KG1 (cell line): ENCODE results near the gene RDM1.
"Not testable (repeated sequence)": the region's sequence is repeated elsewhere in the genome, so short reads cannot be mapped to it uniquely, and the experiment has no call there.

ENCODE experiments used
- DNase-seq: peaks from one replicate; lab custom pipeline; 2025; lab: John Stamatoyannopoulos, UW

Gene RDM1

GRCh38 chr17:35930211-35931065 lies at the start of gene RDM1:
TSS of gene RDM1 (minus strand) at chr17:35930773. CDS start at chr17:35930727, 46 bp downstream.
- no peak for DNase-seq

- DNase-seq, result no peak
Measured at GRCh38 chr17:35978346-35978745, 47.8 kb upstream of the RDM1 start.

GRCh38 chr17:35977509-35977908 lies 46.9 kb upstream of the RDM1 start:
- no peak for DNase-seq

- no peak for DNase-seq
Measured at GRCh38 chr17:35973333-35974260, 43.0 kb upstream of the RDM1 start.

GRCh38 chr17:35972945-35973332 lies 42.4 kb upstream of the RDM1 start:
- no peak for DNase-seq

GRCh38 chr17:35972535-35972934 lies 42.0 kb upstream of the RDM1 start:
- no peak for DNase-seq

- DNase-seq, result no peak
Measured at GRCh38 chr17:35972066-35972465, 41.5 kb upstream of the RDM1 start.

GRCh38 chr17:35969558-35970380 lies 39.2 kb upstream of the RDM1 start:
- peak; percentile 40 for DNase-seq

- no peak for DNase-seq
Measured at GRCh38 chr17:35968520-35969054, 38.0 kb upstream of the RDM1 start.

GRCh38 chr17:35965272-35965671 lies 34.7 kb upstream of the RDM1 start:
- no peak for DNase-seq

GRCh38 chr17:35963663-35964062 lies 33.1 kb upstream of the RDM1 start:
- DNase-seq, result no peak

- DNase-seq, result no peak
Measured at GRCh38 chr17:35953720-35954119, 23.1 kb upstream of the RDM1 start.

- no peak for DNase-seq
Measured at GRCh38 chr17:35949401-35949800, 18.8 kb upstream of the RDM1 start.

GRCh38 chr17:35948092-35948491 lies 17.5 kb upstream of the RDM1 start:
- no peak for DNase-seq

GRCh38 chr17:35947156-35947585 lies 16.6 kb upstream of the RDM1 start:
- peak; percentile 38 for DNase-seq

GRCh38 chr17:35944151-35944550 lies 13.6 kb upstream of the RDM1 start:
- DNase-seq, result no peak

GRCh38 chr17:35943537-35943936 lies 13.0 kb upstream of the RDM1 start, which contains the start of gene LYZL6:
TSS of gene LYZL6 (minus strand) at chr17:35943713. CDS start at chr17:35939356, 4,357 bp downstream.
- DNase-seq, result no peak

- no peak for DNase-seq
Measured at GRCh38 chr17:35942588-35943186, 12.1 kb upstream of the RDM1 start.

GRCh38 chr17:35938492-35938891 lies 7.9 kb upstream of the RDM1 start:
- DNase-seq, result not testable (repeated sequence)

GRCh38 chr17:35936063-35936462 lies 5.5 kb upstream of the RDM1 start:
- no peak for DNase-seq

- no peak for DNase-seq
Measured at GRCh38 chr17:35934760-35935159, 4.2 kb upstream of the RDM1 start.
